CD1c-positive myeloid dendritic cell (primary cell): ENCODE measurements around the gene GPR155.
"Not testable (repeated sequence)": the region's sequence is repeated elsewhere in the genome, so short reads cannot be mapped to it uniquely, and the experiment has no call there.

Source experiments
- DNase-seq: peaks from one replicate; pipeline ENCODE4 v3.0.0-alpha.2; 2016; ENCODE audit errors: extremely low spot score

Gene GPR155

DNA sequence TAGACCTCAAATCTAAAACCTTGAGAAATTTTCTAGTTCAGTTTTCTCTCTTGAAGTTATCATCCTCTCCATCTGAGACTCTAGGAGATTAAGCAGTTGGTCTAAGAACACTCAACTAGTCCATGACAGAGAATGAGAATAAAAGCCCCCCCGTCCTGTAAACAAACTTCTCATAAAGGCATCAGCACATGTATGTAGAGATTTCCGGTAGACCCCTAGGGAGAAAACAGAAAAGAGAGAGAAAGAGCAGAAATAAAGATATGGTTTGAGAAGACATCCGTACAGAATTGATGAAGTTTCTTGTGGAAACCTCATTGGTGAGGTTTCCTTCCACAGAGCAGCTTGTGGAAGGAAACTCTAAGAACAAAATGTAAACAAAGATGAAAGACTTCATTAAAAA is 3.2 kb upstream of the GPR155 start:
- no peak for DNase-seq

DNA sequence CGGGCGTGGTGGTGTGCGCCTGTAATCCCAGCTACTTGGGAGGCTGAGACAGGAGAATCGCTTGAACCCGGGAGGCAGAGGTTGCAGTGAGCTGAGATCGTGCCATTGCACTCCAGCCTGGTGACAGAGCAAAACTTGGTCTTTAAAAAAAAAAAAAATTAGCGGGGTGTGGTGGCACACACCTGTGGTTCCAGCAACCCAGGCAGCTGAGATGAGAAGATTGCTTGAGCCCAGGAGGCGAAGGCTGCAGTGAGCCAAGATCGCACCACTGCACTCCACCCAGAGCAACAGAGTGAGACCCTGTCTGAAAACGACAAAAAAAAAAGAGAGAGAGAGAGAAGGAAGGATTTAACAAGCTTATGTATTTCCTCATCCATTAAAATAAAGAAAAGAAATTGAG is 2.7 kb upstream of the GPR155 start:
- DNase-seq: not testable (repeated sequence)

GRCh38 chr2:174487820-174488162 is 962 bp upstream of the GPR155 start:
- no peak for DNase-seq

GRCh38 chr2:174487108-174487819 is 435 bp upstream of the GPR155 start:
- peak; percentile 98 for DNase-seq

DNA sequence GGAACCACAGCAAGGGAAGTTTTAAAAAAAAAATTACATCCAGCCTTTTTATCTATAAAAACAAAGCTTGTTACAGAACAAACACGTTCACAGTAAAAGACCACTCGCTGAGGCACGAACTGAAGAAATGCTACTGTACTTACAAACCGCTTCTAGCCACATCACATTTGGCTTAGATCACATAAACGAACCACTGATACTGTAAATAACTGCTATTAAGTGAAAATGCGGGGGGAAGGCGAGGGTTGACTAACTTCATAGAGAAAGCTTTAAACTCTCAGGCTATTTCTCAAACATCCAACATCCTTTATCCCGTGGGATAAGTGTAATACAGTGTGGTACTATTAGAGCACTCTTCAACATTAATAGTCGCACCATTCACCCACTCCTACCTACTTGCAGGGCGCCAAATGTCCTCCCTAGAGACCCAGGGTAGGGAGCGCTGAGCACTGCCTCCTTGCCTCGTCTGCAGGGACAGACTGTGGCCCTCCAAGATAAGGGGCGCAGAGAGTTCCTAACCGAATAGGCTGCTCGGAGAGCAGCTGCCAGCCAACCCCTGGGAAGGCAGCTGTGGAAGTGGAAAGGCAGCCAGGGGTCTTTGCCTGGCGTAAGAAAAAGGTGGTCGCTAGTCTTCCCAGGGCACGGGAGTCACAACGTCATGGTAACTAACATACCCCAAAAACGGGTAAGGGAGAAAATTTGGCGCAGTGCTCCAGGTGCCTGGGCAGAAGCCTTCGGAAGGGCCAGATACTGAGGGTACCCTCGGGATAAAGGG is 854 bp downstream of the GPR155 start:
- peak; percentile 24 for DNase-seq

DNA sequence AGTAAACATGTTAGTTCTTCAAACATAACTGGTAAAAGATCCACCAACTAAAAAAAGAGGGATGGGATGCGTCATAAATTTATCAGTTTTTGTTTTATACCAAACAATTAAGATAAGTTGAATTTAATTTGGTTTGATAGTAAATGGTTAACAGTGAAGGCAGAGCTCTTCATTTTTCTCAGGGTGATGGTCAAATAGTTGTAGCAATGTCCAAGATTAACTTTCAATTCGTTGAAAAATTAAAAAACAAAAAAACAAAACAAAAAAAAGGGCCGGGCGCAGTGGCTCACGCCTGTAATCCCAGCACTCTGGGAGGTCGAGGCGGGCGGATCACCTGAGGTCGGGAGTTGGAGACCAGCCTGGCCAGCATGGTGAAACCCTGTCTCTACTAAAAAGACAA is 1.8 kb downstream of the GPR155 start:
- not testable (repeated sequence) for DNase-seq

GRCh38 chr2:174484573-174484972 is 2.3 kb downstream of the GPR155 start:
- DNase-seq: no peak

DNA sequence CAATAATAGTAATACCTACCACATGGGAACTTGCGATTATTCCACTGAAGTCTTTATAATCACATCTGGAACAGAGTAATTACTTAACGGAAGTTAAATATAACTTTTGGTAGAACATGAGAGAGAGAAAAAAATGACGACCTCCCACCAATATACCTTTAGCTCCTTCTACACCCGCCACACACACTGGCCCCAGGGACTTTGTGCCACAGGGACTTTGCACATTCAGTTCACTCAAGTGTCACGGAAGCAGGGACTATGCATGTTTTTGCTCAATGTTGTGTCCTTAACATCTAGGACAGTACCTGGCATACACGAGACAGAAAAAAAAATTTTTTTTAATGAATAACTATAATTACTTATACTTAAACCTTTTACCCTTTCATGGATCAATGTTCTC is 4.0 kb downstream of the GPR155 start:
- DNase-seq: no peak

DNA sequence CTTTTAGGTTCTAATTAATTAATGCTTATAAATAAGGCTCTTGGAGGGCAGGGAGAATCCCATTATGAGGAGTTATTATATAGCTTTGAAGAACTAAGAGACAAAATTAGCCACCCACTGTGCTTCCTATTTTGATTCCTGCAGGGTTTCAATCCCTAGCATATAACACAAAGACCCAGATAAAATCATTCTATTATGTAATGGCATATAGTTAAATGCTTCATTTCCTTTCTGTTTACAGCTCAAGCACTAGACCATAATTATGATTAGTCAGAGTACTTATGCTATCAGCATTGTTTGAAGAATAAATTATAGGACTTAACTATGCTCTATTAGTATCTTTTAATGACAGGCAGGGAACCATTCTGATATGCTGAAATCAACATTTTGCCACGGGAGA is 9.1 kb downstream of the GPR155 start:
- DNase-seq: no peak

GRCh38 chr2:174473796-174474195 is 13.0 kb downstream of the GPR155 start:
- no peak for DNase-seq

- no peak for DNase-seq
These were observed 21.5 kb downstream of the GPR155 start for GRCh38 chr2:174465327-174465726.

DNA sequence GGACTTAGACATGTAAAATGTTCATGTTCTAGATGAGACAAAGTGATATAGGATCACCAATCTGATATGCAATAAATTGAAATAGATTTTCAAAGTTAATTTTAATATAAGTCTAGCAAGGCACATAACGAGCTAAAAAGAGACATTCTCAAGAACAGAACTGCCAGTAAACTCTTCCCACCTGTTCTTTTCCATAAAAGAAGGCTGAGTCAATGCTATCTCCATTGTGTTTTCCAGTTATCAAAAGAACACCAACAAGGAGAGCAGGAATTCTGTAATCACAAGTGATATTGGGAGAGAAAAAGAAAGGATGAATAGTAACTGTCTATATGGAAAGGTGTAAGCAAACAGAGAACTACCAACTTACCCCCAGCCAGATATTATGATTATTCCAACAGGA is 25.6 kb downstream of the GPR155 start:
- no peak for DNase-seq

DNA sequence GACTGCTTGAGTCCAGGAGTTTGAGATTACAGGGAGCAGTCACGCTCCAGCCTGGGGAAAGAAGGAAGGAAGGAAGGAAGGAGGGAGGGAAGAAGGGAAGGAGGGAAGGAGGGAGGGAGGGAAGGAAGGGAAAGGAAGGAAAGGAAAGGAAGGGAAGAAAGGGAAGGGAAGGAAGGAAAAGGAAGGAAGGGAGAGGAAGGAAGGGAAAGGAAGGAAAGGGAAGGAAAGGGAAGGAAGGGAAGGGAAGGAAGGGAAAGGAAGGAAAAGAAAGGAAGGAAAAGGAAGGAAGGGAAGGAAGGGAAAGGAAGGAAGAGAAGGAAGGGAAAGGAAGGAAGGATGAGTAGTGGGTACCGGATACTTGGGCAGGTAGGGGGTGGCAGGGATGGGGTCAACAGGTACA is 32.3 kb downstream of the GPR155 start:
- DNase-seq: no peak

DNA sequence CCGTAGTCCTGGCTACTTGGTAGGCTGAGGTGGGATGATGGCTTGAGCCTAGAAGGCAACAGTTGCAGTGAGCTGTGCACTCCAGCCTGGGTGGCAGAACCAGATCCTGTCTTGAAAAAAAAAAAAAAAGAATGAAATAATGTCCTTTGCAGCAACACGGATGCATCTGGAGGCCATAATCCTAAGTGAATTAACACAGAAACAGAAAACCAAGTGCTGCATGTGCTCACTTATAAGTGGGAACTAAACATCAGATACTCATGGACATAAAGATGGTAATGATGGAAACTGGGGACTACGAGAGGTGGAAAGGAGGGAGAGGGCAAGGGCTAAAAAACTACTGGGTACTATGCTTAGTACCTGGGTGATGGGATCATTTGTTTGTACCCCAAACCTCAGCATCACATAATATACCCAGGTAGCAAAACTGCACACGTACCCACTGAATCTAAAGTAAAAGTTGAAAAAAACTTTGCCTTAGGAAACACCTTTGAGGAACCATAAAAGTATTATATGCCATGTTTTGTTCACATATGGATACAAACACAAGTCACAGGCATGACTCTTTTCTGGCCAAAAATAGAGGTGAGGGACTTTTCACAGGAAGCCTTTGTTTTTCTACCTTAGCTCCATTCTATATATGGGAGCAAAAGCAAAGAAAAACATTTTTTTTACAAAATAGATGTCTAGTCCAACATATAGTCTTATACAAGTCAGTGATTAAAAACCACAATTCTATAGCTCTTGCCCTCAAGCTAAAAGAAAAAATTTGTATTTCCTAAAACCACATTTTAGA is 36.6 kb downstream of the GPR155 start:
- no peak for DNase-seq

DNA sequence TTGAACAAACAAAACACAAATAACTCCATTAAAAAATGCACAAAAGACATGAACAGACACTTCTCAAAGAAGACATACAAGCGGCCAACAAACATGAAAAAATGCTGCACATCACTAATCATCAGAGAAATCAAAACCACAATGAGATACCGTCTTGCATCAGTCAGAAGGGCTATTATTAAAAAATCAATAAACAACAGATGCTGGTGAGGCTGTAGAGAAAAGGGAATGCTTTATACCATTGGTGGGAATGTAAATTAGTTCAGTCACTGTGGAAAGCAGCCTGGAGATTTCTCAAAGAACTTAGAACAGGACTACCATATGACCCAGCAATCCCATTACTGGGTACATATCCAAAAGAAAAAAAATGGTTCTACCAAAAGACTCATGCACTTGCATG is 37.8 kb downstream of the GPR155 start:
- DNase-seq: no peak

DNA sequence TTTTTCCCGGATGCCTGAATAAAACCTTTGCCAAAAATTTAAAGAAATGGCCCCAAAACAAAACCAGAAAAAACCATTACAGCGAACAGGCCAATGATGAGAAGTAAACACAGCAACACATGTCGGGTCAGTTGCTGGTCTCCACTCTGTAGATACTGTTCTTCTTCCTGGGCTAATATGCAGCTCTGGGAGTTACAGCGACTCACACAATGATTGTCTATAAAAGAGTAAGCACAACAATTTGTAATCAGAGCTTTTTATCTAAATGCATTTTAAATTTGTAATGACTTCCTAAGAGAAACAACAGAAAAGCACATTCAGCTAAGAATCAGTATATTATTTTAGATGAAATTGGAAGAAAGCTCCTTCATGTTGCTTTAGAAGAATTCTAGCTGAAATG is 40.3 kb downstream of the GPR155 start:
- no peak for DNase-seq

GRCh38 chr2:174445248-174445647 is 41.6 kb downstream of the GPR155 start:
- DNase-seq: no peak

DNA sequence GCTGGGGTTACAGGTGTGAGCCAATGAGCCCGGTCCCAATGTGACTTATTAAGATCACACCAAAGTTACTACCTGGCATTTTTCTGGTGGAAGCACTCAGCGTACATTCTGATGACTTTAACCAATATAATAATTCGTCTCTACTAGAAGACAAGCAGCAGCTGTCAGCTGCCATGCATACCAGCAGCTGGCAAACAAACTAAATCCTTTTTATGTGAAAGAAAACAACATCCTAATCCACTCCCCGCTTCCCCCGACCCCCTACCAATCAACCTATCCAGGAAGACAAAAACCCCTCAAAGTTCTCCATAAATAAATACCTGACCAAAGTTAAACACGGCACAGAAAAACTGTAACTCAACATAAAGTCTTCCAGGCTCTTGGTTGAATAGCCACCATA is 42.1 kb downstream of the GPR155 start:
- DNase-seq: no peak

- DNase-seq: no peak
These were observed 44.0 kb downstream of the GPR155 start for GRCh38 chr2:174442546-174443510.

GRCh38 chr2:174439950-174440349 is 46.9 kb downstream of the GPR155 start:
- no peak for DNase-seq

DNA sequence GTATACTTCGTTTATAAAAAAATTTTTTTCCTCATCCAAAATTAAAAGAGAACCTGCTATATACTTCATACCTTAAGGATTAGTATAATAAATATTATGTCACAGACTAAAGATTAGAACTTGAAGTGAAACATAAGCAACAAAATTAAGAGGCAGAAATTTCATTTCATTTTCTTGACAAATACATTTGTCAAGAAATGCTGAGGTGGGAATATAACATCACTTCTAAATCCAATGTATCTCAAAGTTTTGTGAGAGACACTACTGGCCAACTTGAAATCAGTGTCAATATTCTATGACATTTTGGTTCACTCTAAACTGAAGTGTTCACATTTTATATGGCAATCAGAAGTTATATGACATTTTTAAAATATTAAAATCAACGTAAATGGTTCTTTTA is 47.5 kb downstream of the GPR155 start:
- DNase-seq: no peak
